Measurements from ENCODE around the gene FRAT2. TPM values are rescaled to one million over a fixed set of nuclear protein-coding genes. Genes with fewer than 3 reads are reported as not detected.

FRAT2 gene
- total RNA-seq, 1 donor from 2014 or later: 11.3 TPM

DNA sequence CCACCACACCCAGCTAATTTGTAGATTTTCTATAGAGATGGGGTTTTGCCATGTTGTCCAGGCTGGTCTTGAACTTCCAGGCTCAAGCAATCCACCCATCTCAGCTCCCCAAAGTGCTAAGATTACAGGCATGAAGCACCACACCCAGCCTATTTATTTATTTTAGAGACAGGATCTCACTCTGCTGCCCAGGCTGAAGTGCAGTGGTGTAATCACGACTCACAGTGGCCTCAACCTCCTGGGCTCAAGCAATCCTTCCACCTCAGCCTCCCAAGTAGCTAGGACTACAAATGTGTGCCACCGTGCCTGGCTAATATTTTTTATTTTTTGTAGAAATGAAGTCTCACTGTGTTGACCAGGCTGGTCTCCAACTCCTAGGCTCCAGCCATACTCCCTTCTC, 6.9 kb upstream of the FRAT2 start:
- Histone ChIP-seq H3K4me3 (ENCODE audit: low read depth, low read length) (no peak overlapping the region), H3K27me3 (ENCODE audit: control insufficient read depth, insufficient read depth, low read length) (no peaks in the 10 kb centered on the region), H3K36me3 (ENCODE audit: control insufficient read depth, insufficient read depth, low read length) (no peaks in the 10 kb centered on the region)
- DNase-seq (ENCODE audit: low read depth): no peak
- FAIRE-seq: no peak
- TF ChIP-seq, protein P1, sequence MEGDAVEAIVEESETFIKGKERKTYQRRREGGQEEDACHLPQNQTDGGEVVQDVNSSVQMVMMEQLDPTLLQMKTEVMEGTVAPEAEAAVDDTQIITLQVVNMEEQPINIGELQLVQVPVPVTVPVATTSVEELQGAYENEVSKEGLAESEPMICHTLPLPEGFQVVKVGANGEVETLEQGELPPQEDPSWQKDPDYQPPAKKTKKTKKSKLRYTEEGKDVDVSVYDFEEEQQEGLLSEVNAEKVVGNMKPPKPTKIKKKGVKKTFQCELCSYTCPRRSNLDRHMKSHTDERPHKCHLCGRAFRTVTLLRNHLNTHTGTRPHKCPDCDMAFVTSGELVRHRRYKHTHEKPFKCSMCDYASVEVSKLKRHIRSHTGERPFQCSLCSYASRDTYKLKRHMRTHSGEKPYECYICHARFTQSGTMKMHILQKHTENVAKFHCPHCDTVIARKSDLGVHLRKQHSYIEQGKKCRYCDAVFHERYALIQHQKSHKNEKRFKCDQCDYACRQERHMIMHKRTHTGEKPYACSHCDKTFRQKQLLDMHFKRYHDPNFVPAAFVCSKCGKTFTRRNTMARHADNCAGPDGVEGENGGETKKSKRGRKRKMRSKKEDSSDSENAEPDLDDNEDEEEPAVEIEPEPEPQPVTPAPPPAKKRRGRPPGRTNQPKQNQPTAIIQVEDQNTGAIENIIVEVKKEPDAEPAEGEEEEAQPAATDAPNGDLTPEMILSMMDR (IDR thresholded peaks at IDR 0.05; ENCODE audit: insufficient read depth, low read length, severe bottlenecking): no peak

DNA sequence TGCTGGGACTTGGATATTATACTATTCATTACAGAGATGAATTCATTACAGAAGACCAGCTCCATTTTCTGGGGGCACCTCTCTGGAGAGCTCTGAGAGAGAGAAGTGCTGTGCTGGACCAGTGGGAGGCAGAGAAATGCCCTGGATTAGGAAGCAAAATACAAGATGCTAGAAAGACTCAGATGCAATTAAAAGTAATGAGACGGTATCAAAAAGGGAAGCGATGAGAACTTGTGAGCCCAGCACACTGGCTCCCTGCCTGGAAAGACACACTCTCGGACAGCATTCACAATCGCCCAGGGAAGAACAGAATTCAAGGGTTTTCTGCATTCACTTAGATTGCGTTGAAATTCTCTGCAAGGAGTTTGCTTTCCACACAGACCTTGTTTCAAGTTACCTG, 3.5 kb upstream of the FRAT2 start:
- TF ChIP-seq, protein P1 (IDR thresholded peaks at IDR 0.05; ENCODE audit: insufficient read depth, low read length, severe bottlenecking): no peak
- no peak overlapping the region for H3K4me3 ChIP-seq (ENCODE audit: low read depth, low read length)
- FAIRE-seq: no peak

DNA sequence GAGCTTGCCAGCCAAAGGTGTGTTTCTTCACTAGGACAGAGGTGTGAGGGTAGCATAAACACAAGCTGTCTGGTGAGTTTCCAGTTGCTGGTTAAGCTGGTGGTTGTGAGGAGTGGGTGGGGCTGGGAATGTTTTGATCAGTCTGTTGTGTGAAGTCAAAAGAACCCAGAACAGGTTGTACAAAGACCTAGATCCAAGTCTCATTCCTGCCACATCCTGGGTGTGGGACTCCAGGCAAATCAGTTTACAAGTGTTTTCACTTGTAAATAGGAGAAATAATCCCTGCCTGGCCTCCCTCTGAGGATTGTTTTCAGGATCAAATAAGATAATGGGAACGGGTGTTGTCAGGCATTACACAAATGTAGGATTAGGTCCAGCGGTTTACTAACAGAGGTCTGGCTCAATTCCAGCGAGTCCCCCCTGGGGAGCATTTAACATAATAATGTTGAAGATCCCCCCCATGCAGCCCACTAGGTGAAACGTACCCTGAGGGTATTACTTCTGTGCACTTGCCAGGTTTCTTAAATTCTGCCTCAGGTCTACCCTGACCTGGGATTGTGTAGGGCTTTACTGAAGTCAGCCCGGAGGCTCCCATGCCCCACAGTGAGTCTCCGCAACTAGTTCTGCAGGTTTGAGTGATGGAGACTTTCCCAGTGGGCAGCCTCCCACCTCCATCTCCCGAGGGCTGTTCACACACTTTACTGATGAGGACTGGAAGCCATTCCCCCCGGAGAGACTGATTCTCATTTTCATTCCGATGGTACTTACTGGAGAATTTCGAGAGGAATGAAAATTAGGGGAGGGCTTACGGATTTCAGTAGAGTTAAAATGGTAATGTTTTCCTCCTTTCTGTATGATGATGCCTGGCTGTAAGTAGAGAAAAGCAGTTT, 2.7 kb upstream of the FRAT2 start:
- Histone ChIP-seq H3K36me3 (ENCODE audit: control insufficient read depth, insufficient read depth, low read length) (no peaks in the 10 kb centered on the region), H3K4me3 (ENCODE audit: low read depth, low read length) (no peak overlapping the region), H3K27me3 (ENCODE audit: control insufficient read depth, insufficient read depth, low read length) (no peaks in the 10 kb centered on the region)
- TF ChIP-seq, protein P1 (IDR thresholded peaks at IDR 0.05; ENCODE audit: insufficient read depth, low read length, severe bottlenecking): no peak
- FAIRE-seq: no peak
- peak; percentile 72 for DNase-seq (ENCODE audit: low read depth)

More for the DNA sequence above, 3.5 kb upstream of the FRAT2 start:
- DNase-seq (ENCODE audit: low read depth): no peak
- no peaks in the 10 kb centered on the region for H3K36me3 ChIP-seq (ENCODE audit: control insufficient read depth, insufficient read depth, low read length)
- no peaks in the 10 kb centered on the region for H3K27me3 ChIP-seq (ENCODE audit: control insufficient read depth, insufficient read depth, low read length)

DNA sequence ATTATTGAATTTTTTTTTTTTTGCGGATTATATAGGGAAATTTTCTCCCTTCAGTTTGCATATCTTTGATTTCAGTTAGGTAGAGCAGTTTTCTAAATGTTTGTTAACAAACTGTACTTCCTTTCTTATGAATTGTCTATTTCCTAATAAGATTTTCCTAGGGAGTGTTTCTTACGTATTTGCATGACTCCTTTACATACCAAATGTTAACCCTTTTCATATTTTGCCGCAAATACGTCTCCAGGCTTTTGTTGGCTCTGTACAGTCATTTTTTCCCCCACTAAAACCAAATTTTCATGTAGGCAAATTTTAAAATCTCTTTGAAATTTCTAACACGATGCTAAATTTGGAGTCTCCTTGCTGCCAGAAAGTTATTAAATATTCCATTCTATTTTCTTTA, 1.9 kb upstream of the FRAT2 start:
- H3K36me3 ChIP-seq (ENCODE audit: control insufficient read depth, insufficient read depth, low read length): no peaks in the 10 kb centered on the region
- no peak for FAIRE-seq
- no peak overlapping the region for H3K4me3 ChIP-seq (ENCODE audit: low read depth, low read length)
- peak; percentile 54 for DNase-seq (ENCODE audit: low read depth)
- TF ChIP-seq, protein P1 (IDR thresholded peaks at IDR 0.05; ENCODE audit: insufficient read depth, low read length, severe bottlenecking): no peak
- no peaks in the 10 kb centered on the region for H3K27me3 ChIP-seq (ENCODE audit: control insufficient read depth, insufficient read depth, low read length)

DNA sequence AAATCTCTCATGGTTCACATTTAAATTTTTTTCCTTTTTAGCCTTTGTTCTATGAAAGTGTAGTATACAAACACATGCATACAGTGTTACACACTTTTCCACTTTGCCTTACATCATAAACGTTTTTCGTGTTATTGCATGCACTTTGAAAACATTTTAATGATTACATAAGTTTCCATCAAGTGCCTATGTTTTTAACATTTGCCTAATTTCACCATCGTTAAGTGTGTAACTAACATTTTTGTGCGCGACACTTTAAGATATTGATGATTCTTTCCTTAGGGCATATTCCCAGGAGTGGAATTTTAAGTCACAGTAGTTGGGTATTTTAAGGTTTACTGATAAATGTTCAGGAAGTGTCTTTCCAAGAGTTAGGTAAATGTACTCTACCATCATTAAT, 1.5 kb upstream of the FRAT2 start:
- TF ChIP-seq, protein P1 (IDR thresholded peaks at IDR 0.05; ENCODE audit: insufficient read depth, low read length, severe bottlenecking): no peak
- FAIRE-seq: no peak

More for the DNA sequence above, 1.5 kb upstream of the FRAT2 start:
- H3K36me3 ChIP-seq (ENCODE audit: control insufficient read depth, insufficient read depth, low read length): no peaks in the 10 kb centered on the region
- H3K4me3 ChIP-seq (ENCODE audit: low read depth, low read length): no peak overlapping the region
- DNase-seq (ENCODE audit: low read depth): no peak
- H3K27me3 ChIP-seq (ENCODE audit: control insufficient read depth, insufficient read depth, low read length): no peaks in the 10 kb centered on the region

All from bronchial epithelial cell (primary cell).